Stimulated activated CD8-positive, alpha-beta memory T cell treated with anti-CD3 and anti-CD28 coated beads, Interleukin-15, amount 100 ng/mL, for 24 hours (primary cell): ENCODE results near the gene CELSR1.
"Not testable (repeated sequence)": the region's sequence is repeated elsewhere in the genome, so short reads cannot be mapped to it uniquely, and the experiment has no call there.

ENCODE experiments used
- DNase-seq: peaks from one replicate; pipeline ENCODE4 v3.0.0-alpha.2; 2020; ENCODE audit warnings: low read depth

Gene CELSR1

GRCh38 chr22:46319319-46319718, 218.1 kb downstream of the CELSR1 start:
- DNase-seq = no peak

DNA sequence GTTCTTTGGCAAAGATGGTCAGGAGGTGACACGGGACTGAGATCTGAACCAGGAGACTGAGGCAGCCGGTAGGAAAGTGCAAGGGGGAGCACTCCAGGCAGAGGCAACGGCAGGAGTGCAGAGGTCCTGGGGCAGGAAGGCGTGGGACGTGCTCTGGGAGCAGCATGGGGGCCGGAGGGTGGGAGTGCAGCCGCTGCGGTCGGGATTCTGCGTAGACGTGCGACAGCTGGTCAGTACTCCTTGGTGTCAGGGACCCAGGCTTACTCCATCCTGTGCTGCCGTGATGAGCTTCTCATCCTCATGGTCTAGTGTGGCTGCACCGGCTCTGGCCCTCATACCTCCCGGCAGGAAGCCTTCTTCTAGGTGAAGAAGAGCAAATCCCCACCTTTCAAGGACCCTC, 218.8 kb downstream of the CELSR1 start:
- no peak for DNase-seq

GRCh38 chr22:46317646-46318045, 219.8 kb downstream of the CELSR1 start:
- DNase-seq = no peak

GRCh38 chr22:46315976-46316375, 221.4 kb downstream of the CELSR1 start:
- DNase-seq = no peak

DNA sequence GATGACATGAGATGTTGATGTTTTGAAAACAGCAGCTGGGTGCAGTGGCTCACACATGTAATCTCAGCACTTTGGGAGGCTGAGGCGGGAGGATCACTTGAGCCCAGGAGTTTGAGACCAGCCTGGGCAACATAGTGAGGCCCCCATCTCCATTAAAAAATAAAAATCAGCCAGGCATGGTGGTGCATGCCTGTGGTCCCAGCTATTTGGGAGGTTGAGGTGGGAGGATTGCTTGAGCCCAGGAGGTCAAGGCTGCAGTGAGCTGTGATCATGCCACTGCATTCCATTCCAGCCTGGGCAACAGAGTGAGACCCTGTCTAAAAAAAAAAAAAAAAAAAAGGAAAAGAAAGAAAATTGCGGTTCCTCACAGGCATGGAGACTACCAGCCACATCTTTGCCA, 224.6 kb downstream of the CELSR1 start:
- not testable (repeated sequence) for DNase-seq

- DNase-seq = no peak
These were observed 225.4 kb downstream of the CELSR1 start for GRCh38 chr22:46312056-46312455.
